Ovary (tissue), 9 donors: ENCODE measurements around the gene TULP4. TPM values are rescaled to one million over a fixed set of nuclear protein-coding genes. Genes with fewer than 3 reads are reported as not detected.

Source experiments
- DNase-seq, 5 donors: peaks; one replicate each; pipeline ENCODE4 v3.0.0-alpha.2; 2019 to 2020
- H3K27ac ChIP-seq, 2 donors: fragments of 200-600 bp; one replicate each; pipeline versions ENCODE4 v1.5.1 to v1.8.0; 2019 to 2022
- H3K27me3 ChIP-seq: fragments of 200-600 bp; one replicate; pipeline ENCODE4 v1.8.0; 2022
- H3K36me3 ChIP-seq: fragments of 200-600 bp; sonication (generic); one replicate; pipeline ENCODE4 v1.5.1; 2019
- H3K4me1 ChIP-seq: one replicate; pipeline ENCODE4 v1.8.1; 2013; ENCODE audit warnings: mild to moderate bottlenecking, moderate library complexity; ENCODE audit not compliant: insufficient read depth
- H3K4me3 ChIP-seq: fragments of 200-600 bp; sonication (generic); one replicate; pipeline ENCODE4 v1.5.1; 2017
- H3K9me3 ChIP-seq, 2 donors: fragments of 200-600 bp in 1 of 2; sonication (generic) in 1 of 2; one replicate each; pipeline versions ENCODE4 v1.5.1 to v1.8.1; 2013 to 2019; ENCODE audit warnings: mild to moderate bottlenecking in 1 of 2, moderate library complexity in 1 of 2
- CTCF ChIP-seq, 3 donors: fragments of 450-650 bp in 2 of 3; fragments of 200-600 bp in 1 of 3; IDR thresholded peaks; one replicate each; pipeline versions ENCODE4 v1.5.1 to v1.8.0; 2016 to 2022; ENCODE audit warnings: antibody characterized with exemption in 3 of 3, mild to moderate bottlenecking in 1 of 3
- EP300 ChIP-seq: sonication (generic); formaldehyde crosslinking; IDR thresholded peaks from one replicate; pipeline ENCODE4 v1.6.1; 2017; ENCODE audit warnings: antibody characterized with exemption
- POLR2A ChIP-seq: fragments of 450-650 bp; IDR thresholded peaks from one replicate; pipeline ENCODE4 v1.6.1; 2017; ENCODE audit warnings: antibody characterized with exemption, mild to moderate bottlenecking, moderate library complexity
- WGBS, 3 donors: extraction: QIAGEN DNeasy Blood & Tissue Kit in 1 of 3; methylation state at CpG; one replicate each; pipeline versions ENCODE4 v1.1.5 to v1.1.7; 2013 to 2017; 5-methylcytosine and 5-hydroxymethylcytosine counted together
- intact Hi-C, 4 donors: fragments of 100-400 bp; cut with DNase I; formaldehyde crosslinking; loops; one replicate each; pipeline versions ENCODE4 v1.11.0 to v1.15.1; 2022 to 2023
- polyA plus RNA-seq, 2 donors: library from polyadenylated mRNA; stranded (reverse); fragments of 200-250 nt in 1 of 2; fragments of 350-450 nt in 1 of 2; fragmentation: Illumina TruSeq in 1 of 2; extraction: RNeasy Lipid Tissue Mini Kit (QIAGEN cat#74804) in 1 of 2; gene quantifications; one replicate each; pipeline ENCODE4 v1.2.3, GENCODE V29; 2013 to 2014
- total RNA-seq, 7 donors: library from RNA; depleted of rRNA in 2 of 7; stranded (reverse); fragments of >200 nt in 2 of 7; fragmentation: NEBNext Ultra II Directional in 3 of 7; extraction: Animal tissue kit (Norgen Biotek cat#: 25700) in 3 of 7; gene quantifications; one replicate each; pipeline versions ENCODE4 v1.1.0 to v1.2.4, GENCODE V29; 2016 to 2023
- donor health status: DM: no; HTN: no; CAD: no; lungs with moderate emphysema.
- donor health status: DM: no; HTN: no; CAD: no.
- donor health status: Bipolar disorder and iron deficiency.
- donor health status: DM: yes; HTN: yes; CAD: no.
- donor health status: DM: no; HTN: no; CAD: no.
- donor health status: DM: yes; HTN: yes; CAD: no.

TULP4 gene
- total and polyA plus RNA-seq, 9 donors: 7.5 to 152 (median 92.6) TPM

GRCh38 chr6:158284876-158285655, 27.2 kb upstream of the TULP4 start:
- Histone ChIP-seq H3K4me3 (no peak overlapping the region), H3K36me3 (no peaks in the 10 kb centered on the region), H3K27me3 (no peaks in the 10 kb centered on the region), H3K4me1 (peaks cover 6% of the 10 kb centered on the region), H3K27ac (peak overlapping the region in 1 of 2 donors; percentile 31), H3K9me3 (no peaks in the 10 kb centered on the region)
- 92 to 95% (median 94%) methylated on average over 6 of the region's 6 CpGs for WGBS, 3 donors
- no peak for TF ChIP-seq CTCF (IDR thresholded peaks at IDR 0.05)
- TF ChIP-seq EP300: no peak
- TF ChIP-seq POLR2A: no peak
- DNase-seq: no peak
- intact Hi-C loops: no loop called here

- no peaks in the 10 kb centered on the region for H3K27me3 ChIP-seq
- TF ChIP-seq EP300 (no peak), CTCF (IDR thresholded peaks at IDR 0.05) (no peak), POLR2A (no peak)
- no peak for DNase-seq
- intact Hi-C loops: no loop called here
- H3K27ac ChIP-seq: no peak overlapping the region
- 59 to 65% (median 63%) methylated on average over 5 of the region's 5 CpGs for WGBS, 3 donors
- no peak overlapping the region for H3K4me3 ChIP-seq
- H3K9me3 ChIP-seq: no peaks in the 10 kb centered on the region
- H3K36me3 ChIP-seq: no peaks in the 10 kb centered on the region
- peaks cover 6% of the 10 kb centered on the region for H3K4me1 ChIP-seq
These were observed 26.6 kb upstream of the TULP4 start for GRCh38 chr6:158285656-158286021.

GRCh38 chr6:158286413-158286812, 25.9 kb upstream of the TULP4 start:
- peaks cover 6% of the 10 kb centered on the region for H3K4me1 ChIP-seq
- H3K36me3 ChIP-seq: no peaks in the 10 kb centered on the region
- DNase-seq: no peak
- no peak overlapping the region for H3K4me3 ChIP-seq
- WGBS, 3 donors: 58 to 70% (median 61%) methylated on average over 1 of the region's 1 CpG
- intact Hi-C loops: no loop called here
- TF ChIP-seq POLR2A (no peak), CTCF (IDR thresholded peaks at IDR 0.05) (no peak)
- no peaks in the 10 kb centered on the region for H3K27me3 ChIP-seq
- no peak overlapping the region for H3K27ac ChIP-seq
- H3K9me3 ChIP-seq: no peaks in the 10 kb centered on the region

GRCh38 chr6:158287047-158287446, 25.2 kb upstream of the TULP4 start:
- 88 to 89% (median 88%) methylated on average over 4 of the region's 4 CpGs for WGBS, 3 donors
- intact Hi-C loops: no loop called here
- H3K27ac ChIP-seq: no peak overlapping the region
- H3K9me3 ChIP-seq: no peaks in the 10 kb centered on the region
- H3K36me3 ChIP-seq: no peaks in the 10 kb centered on the region
- H3K4me3 ChIP-seq: no peak overlapping the region
- H3K4me1 ChIP-seq: peaks cover 6% of the 10 kb centered on the region
- DNase-seq: no peak
- TF ChIP-seq CTCF (IDR thresholded peaks at IDR 0.05) (no peak), EP300 (no peak), POLR2A (no peak)
- H3K27me3 ChIP-seq: no peaks in the 10 kb centered on the region
